Esophagus squamous epithelium (tissue), 5 donors: ENCODE results near the gene ENDOG. TPM values are rescaled to one million over a fixed set of nuclear protein-coding genes. Genes with fewer than 3 reads are reported as not detected.
"Not testable (repeated sequence)": the region's sequence is repeated elsewhere in the genome, so short reads cannot be mapped to it uniquely, and the experiment has no call there.

Source experiments
- DNase-seq: peaks from one replicate; lab custom pipeline; 2025; lab: John Stamatoyannopoulos, UW
- H3K27ac ChIP-seq, 4 donors: fragments of 200-600 bp; sonication (generic); one replicate each; pipeline ENCODE4 v1.5.1; 2016 to 2019; ENCODE audit warnings: mild to moderate bottlenecking in 1 of 4
- H3K27me3 ChIP-seq, 4 donors: fragments of 200-600 bp; sonication (generic); 1 replicate in 3 of 4; 2 replicates in 1 of 4; pipeline versions ENCODE4 v1.5.1 to v1.6.0; 2017 to 2021; ENCODE audit warnings: antibody characterized with exemption in 1 of 4
- H3K36me3 ChIP-seq, 3 donors: fragments of 200-600 bp; sonication (generic); one replicate each; pipeline ENCODE4 v1.5.1; 2016 to 2019
- H3K4me1 ChIP-seq, 3 donors: fragments of 200-600 bp; sonication (generic); one replicate each; pipeline ENCODE4 v1.5.1; 2017 to 2019
- H3K4me3 ChIP-seq, 4 donors: fragments of 200-600 bp; sonication (generic); 1 replicate in 3 of 4; 2 replicates in 1 of 4; pipeline ENCODE4 v1.5.1; 2016 to 2019; ENCODE audit warnings: mild to moderate bottlenecking in 2 of 4, moderate library complexity in 1 of 4
- H3K9me3 ChIP-seq, 3 donors: fragments of 200-600 bp; sonication (generic); one replicate each; pipeline ENCODE4 v1.5.1; 2016 to 2019
- CTCF ChIP-seq, 6 experiments: fragments of 450-650 bp in 4 of 6; fragments of 200-600 bp in 2 of 6; sonication (generic) in 2 of 6; IDR thresholded peaks; one replicate each; pipeline ENCODE4 v1.5.1; 2016 to 2019; ENCODE audit warnings: antibody characterized with exemption in 6 of 6, mild to moderate bottlenecking in 4 of 6, moderate library complexity in 4 of 6
- POLR2A ChIP-seq, 4 donors: fragments of 450-650 bp; IDR thresholded peaks; one replicate each; pipeline ENCODE4 v1.6.1; 2017; ENCODE audit warnings: antibody characterized with exemption in 4 of 4, mild to moderate bottlenecking in 4 of 4, moderate library complexity in 3 of 4
- WGBS, 2 donors: methylation state at CpG; one replicate each; pipeline ENCODE4 v1.1.5; 2018; 5-methylcytosine and 5-hydroxymethylcytosine counted together
- intact Hi-C: fragments of 100-400 bp; cut with DNase I; formaldehyde crosslinking; loops from one replicate; pipeline ENCODE4 v1.15.0; 2022
- total RNA-seq, 4 donors: library from RNA; depleted of rRNA; stranded (reverse); fragments of >200 nt; gene quantifications; one replicate each; pipeline ENCODE4 v1.1.0, GENCODE V29; 2016
- donor health status: DM: yes; HTN: yes; CAD: no.

The ENDOG gene
- total RNA-seq, 4 donors from 2014 or later = 21.2 to 40.1 (median 36.5) TPM

- Histone ChIP-seq H3K27me3 (no peaks in the 10 kb centered on the region), H3K9me3 (no peaks in the 10 kb centered on the region), H3K27ac (no peak overlapping the region), H3K4me3 (no peak overlapping the region), H3K4me1 (peaks cover 9 to 24% (median 14%) of the 10 kb centered on the region in 3 donors), H3K36me3 (peaks cover 17 to 61% (median 27%) of the 10 kb centered on the region in 3 donors)
- intact Hi-C loops = no loop called here
- TF ChIP-seq POLR2A (IDR thresholded peaks at IDR 0.05) (no peak), CTCF (IDR thresholded peaks at IDR 0.05) (no peak)
- DNase-seq = no peak
- 60 to 96% methylated on average over 1 to 4 of the region's 4 CpGs for WGBS, 2 donors
These were observed 27.8 kb upstream of the ENDOG start for GRCh38 chr9:128790536-128790935.

GRCh38 chr9:128792134-128792533, 26.2 kb upstream of the ENDOG start:
- no peaks in the 10 kb centered on the region for H3K27me3 ChIP-seq
- peaks cover 19 to 77% (median 29%) of the 10 kb centered on the region in 3 donors for H3K36me3 ChIP-seq
- H3K4me3 ChIP-seq = no peak overlapping the region
- WGBS, 2 donors = 82% methylated on average over 5 of the region's 9 CpGs; no CpG with 5 or more reads in 1 of the 2 donors
- H3K9me3 ChIP-seq = no peaks in the 10 kb centered on the region
- no peak for DNase-seq
- TF ChIP-seq CTCF (IDR thresholded peaks at IDR 0.05) (no peak), POLR2A (IDR thresholded peaks at IDR 0.05) (no peak)
- intact Hi-C loops = no loop called here
- peaks cover 9 to 17% (median 9%) of the 10 kb centered on the region in 3 donors for H3K4me1 ChIP-seq
- H3K27ac ChIP-seq = no peak overlapping the region

- no peak for DNase-seq
- Histone ChIP-seq H3K36me3 (peaks cover 27 to 87% (median 39%) of the 10 kb centered on the region in 3 donors), H3K9me3 (no peaks in the 10 kb centered on the region), H3K27ac (no peak overlapping the region), H3K4me3 (no peak overlapping the region), H3K27me3 (no peaks in the 10 kb centered on the region), H3K4me1 (peaks cover 4 to 9% (median 4%) of the 10 kb centered on the region in 3 donors)
- TF ChIP-seq CTCF (IDR thresholded peaks at IDR 0.05) = no peak
- no peak for TF ChIP-seq POLR2A (IDR thresholded peaks at IDR 0.05)
- intact Hi-C loops = no loop called here
- WGBS, 2 donors = 78 to 79% methylated on average over 7 to 8 of the region's 8 CpGs
These were observed 25.2 kb upstream of the ENDOG start for GRCh38 chr9:128792978-128793686.

GRCh38 chr9:128794961-128795360, 23.3 kb upstream of the ENDOG start:
- DNase-seq, H3K9me3 ChIP-seq, intact Hi-C loops, H3K4me1 ChIP-seq, H3K4me3 ChIP-seq, H3K27me3 ChIP-seq, H3K27ac ChIP-seq: not testable (repeated sequence)
- H3K36me3 ChIP-seq = peaks cover 36 to 98% (median 58%) of the 10 kb centered on the region in 3 donors
- WGBS, 2 donors = 39 to 43% methylated on average over 2 of the region's 2 CpGs

- H3K36me3 ChIP-seq = peaks cover 19 to 98% (median 55%) of the 10 kb centered on the region in 3 donors
- H3K4me1 ChIP-seq = no peaks in the 10 kb centered on the region
- intact Hi-C loops = no loop called here
- no peak for TF ChIP-seq CTCF (IDR thresholded peaks at IDR 0.05)
- no peak for TF ChIP-seq POLR2A (IDR thresholded peaks at IDR 0.05)
- H3K9me3 ChIP-seq = no peaks in the 10 kb centered on the region
- 72 to 87% methylated on average over 4 to 6 of the region's 8 CpGs for WGBS, 2 donors
- no peaks in the 10 kb centered on the region for H3K27me3 ChIP-seq
- no peak overlapping the region for H3K4me3 ChIP-seq
- no peak overlapping the region for H3K27ac ChIP-seq
- DNase-seq = no peak
These were observed 19.4 kb upstream of the ENDOG start for GRCh38 chr9:128798896-128799295.
